Measurements from ENCODE around the gene CYP2W1.
"Not testable (repeated sequence)": the region's sequence is repeated elsewhere in the genome, so short reads cannot be mapped to it uniquely, and the experiment has no call there.

Gene CYP2W1

DNA sequence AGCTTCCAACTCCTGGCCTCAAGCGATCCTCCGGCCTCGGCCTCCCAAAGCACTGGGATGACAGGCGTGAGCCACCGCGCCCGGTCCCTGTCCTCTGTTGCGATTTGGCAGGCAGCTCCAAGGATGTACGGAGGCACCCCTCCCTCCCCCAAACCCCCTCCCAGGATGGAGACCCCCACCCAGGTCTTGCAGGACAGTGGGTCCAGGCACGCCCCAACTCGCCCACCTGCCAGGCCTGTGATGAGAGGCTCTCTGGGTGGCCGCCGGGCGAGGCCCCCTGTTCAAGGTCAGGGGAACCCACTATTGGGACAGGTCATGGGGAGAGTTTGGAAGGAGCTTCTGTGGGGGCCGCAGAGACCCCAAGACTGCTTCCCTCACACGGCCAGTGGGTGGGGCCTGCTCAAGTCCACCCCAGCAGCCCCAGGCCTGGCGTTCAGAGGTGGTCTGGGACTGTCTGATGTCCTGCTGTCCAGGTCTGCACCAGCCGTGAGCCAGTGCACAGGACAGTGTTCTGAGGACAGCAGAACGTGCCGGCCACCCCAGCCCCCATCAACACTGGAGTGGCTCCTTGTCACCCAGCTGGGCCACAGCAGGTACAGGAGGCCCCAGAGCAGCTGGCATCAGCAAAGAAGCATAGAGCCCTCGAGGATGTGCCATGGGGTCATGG lies 31.0 kb upstream of the CYP2W1 start:
- no peak for DNase-seq (ENCODE audit: low read depth)

DNA sequence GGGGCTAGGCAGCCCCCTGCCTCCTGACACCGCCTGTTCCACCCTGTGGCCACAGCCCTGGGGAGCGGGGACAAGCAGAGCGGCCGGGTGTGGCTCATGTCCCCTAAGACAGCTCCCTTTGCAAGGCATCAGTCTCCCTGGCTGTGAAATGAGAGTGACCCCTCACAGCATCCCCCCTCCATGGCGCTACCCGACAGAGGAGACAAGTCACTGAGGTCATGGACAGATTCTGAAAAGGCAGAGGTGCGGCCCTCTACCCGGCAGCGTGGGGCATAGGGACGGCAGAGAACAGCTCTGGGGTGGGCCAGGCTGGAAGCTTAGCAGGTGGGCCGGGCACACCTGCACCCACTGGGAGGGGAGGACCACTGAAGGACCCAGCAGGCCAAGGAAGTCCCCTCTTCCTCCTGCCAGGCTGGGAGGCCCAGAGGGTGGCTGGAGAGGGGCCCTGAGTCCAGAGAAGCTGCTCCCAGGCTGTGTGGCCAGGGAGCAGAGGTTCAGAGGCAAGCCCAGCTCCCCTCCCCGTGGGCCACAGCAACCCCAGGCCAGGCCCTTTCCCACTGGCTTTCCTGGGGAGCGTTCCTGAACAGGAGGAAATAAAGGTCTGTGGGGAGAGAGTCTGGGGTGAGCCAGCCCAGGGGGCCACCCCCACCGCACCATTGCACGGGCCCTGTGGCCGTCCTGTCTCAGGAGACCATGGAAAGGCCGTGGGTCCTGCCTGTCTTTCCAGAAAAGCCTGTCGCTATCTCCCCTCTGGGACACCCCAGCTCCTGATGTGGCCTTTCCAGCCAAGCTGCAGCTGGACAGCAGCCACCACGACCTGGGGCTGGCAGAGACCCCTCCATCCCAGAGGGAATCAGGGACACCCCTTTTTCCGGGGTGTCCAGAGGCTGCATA lies 30.2 kb upstream of the CYP2W1 start:
- DNase-seq (ENCODE audit: low read depth) = no peak

DNA sequence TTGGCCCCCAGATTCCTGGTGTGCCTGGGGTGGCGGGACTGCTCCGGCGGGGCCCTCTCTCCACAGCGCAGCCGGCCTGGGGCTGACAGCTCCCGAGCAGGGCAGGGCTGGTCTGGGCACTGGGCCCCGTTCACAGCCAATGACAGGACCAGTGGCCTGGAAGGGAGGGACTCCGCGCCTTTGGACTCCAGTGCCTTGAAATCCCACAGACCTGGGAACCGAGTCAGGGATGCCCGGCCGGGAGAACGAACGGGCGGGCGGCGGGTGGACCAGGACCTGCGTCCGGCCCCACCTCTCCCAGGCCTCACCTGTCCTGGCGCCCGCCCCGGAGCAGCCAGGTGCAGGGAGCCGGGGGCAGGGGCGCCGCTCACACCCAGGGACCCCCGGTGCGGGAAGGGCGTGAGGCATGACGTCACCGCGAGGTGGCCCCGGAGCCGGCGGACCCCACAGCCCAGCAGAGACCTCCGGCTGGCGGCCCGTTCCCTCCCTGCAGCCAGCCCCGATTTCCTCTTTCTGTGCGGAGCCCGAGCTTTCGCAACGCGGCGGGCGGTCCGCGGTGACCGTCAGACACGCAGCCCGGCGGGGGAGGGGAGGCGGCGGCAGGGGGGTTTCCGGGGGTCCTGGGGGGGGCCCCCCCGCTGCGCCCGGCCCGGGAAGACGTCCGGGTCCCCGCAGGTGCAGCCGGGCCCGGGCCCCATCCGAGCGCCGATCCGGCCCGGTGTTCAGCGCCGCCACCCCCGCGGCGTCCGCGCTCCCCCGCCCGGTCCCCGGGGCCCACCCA lies 29.2 kb upstream of the CYP2W1 start:
- no peak for DNase-seq (ENCODE audit: low read depth)

DNA sequence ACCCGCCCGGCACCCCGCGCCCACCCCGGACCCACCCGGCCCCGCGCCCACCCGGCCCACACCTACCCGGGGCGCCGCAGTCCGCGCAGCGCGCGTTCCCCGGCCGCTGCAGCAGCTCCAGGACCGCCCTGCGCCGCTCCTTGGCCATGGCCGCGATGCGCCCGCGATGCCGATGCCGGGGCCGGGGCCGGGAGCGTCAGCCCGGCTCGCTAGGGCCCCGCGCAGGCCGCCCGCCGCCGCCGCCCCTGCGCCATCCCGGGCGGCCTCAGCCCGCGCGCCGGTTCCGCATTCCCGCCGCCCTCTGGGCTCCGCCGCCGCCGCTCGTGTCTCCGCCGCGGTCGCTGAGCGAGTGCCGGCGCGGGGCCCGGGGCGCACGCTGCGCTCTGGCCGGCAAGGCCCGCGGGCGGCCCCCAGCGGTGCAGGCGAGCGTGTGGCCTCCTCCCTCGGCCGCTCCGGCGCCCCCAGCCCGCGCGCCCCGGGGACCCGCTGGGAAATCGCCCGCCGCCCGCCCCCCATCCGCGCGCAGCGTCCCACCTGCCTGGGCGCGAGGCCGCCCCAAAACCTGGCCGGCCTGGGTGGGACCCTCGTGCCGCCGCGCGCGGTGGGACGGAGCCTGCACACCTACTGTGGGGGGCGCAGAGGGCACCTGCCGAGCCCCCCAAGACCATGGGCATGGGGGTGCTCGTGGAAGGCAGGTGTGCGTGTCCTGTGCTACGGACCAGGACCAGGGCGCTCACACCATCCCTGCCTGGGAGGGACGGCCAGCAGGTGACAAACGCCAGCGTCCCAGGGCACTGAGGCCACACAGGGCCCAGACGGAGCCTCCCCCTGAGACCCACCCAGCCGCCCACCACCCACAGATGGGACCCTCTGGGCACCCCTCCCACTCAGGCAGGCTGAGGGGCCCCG lies 28.4 kb upstream of the CYP2W1 start, which contains the start of gene ADAP1:
ADAP1 (minus strand) TSS at position 351 of the 909 bp plus-strand sequence; CDS start at position 148, 203 bp downstream.
- DNase-seq (ENCODE audit: low read depth) = peak; percentile 22

DNA sequence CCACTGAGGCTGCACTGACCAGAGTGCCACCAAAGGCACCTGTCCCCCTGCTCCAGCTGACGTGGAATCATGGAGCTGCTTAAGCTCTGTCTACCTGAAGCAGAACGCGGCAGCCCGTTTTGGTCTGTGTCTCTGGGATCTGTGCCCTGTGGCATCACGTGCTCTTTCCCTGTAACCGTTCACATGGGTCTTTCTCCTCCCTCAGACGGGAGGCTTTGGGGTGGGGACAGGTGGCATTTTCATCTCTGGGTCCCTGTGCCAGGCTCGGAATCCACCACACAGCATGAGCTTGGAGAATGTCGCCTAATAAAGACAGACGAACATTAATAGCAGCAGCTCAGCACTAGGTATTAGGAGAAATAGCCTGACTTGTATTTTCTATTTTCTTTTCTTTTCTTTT lies 26.9 kb upstream of the CYP2W1 start:
- DNase-seq (ENCODE audit: low read depth) = no peak

DNA sequence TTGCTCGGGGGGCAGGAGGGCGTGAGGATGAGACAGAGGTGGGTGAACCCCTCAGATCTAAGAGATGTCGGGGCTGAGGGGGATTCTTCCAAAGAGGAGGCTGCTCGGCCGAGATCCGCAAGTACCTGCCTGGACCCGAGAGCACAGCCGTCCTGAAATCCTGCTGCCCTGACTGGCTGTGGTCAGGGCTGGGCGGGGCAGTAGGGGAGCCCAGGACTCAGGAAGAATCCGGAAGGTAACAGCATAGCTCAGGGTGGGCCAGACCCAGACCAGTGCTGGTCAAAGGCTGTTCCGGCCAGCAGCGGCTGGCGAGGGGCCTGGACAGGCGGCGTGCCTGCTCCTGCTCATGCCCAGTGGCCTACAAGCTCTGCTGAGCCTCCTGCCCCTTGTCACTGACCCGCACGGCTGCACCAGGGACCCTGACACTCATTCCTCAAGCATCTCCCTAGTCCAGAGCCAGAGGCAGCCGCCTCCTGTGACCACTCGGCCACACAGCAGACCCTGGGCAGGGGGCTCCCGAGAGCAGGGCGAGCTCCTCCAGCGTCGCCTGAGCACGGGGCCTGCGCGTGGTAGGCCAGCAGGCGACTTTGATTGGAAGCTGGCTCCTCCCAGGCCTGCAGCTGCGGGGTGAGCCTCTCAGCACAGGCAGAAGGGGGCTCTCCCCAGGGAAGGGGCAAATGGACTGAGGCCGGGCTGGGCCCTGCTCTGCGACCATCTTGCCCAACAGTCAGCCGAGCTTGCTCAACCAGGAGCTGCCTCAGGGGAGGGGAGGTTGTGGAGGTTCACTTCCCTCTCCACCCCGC lies 25.4 kb upstream of the CYP2W1 start:
- DNase-seq (ENCODE audit: low read depth) = no peak

DNA sequence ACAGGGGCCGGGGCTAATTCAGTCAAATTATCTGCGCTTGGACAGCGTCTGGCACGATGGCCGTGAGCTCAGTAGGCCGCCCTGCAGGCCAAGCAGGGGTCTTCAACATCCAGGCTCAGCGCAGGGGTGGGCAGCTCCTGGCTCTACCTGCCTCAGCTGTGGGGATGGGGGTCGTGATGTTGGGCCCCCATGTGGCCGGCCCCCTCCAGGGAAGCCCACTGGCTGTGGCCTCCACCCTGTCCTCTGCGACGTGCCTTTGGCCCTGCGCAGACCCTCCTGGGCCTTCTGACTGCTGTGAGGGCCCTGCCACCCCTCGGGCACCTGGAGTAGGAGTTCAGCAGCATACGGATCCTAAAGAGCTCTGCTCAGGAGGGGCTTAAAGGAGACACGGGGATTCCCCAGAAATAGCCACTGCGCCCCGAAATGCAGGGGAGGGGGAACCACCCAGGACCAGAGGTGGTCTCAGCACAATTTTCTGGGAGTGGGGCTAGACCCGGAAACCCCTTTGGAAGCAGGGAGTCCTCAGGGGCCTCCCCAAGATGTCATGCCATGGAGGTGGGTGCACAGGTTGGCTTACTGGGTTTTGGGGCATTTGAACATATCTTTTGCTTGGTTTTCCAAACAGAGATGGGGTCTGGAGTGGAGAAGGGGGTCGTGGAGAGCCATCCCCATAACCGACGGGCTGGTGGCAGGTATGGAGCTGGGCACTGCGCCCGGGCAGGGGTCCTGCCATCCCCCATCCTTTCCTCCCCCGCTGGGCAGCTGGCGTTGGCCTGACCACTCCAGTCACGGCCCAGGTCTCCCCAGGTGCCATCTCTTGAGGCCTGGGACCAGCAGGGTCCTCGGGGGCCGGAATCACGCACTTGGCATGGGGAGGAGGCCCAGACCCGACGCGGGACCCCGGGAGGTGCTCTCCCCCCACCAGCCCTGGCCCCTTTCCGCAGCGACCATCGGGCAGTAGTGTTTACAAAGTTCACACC lies 24.5 kb upstream of the CYP2W1 start:
- DNase-seq (ENCODE audit: low read depth) = no peak

DNA sequence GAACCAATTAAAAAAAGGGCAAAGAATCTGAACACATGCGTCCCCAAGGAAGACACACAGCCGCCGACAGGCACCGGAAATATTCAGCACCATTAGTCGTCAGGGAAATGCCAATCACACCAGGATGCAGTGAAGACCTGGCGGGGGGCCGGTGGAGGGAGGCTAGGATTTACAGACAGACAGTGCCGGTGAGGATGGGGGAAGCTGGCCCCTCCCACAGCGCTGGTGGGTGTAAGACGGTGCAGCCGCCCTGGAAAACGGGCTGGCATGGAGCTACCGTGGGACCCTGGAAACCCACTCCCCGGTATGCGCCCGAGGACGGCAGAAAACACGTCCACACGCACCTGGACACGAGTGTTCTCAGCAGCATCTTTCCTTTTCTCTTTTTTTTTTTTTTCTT lies 23.7 kb upstream of the CYP2W1 start:
- no peak for DNase-seq (ENCODE audit: low read depth)

DNA sequence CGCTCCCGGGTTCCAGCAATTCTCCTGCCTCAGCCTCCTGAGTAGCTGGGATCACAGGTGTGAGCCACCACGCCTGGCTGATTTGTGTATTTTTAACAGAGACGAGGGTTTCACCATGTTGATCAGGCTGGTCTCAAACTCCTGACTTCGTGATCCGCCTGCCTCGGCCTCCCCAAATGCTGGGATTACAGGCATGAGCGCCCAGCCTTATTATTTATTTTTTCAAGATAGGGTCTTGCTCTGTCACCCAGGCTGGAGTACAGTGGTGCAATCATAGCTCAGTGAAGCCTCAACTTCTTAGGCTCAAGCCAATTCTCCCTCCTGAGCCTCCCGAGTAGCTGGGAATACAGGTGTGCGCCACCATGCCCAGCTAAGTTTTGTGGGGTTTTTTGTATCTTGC lies 23.2 kb upstream of the CYP2W1 start:
- not testable (repeated sequence) for DNase-seq (ENCODE audit: low read depth)

DNA sequence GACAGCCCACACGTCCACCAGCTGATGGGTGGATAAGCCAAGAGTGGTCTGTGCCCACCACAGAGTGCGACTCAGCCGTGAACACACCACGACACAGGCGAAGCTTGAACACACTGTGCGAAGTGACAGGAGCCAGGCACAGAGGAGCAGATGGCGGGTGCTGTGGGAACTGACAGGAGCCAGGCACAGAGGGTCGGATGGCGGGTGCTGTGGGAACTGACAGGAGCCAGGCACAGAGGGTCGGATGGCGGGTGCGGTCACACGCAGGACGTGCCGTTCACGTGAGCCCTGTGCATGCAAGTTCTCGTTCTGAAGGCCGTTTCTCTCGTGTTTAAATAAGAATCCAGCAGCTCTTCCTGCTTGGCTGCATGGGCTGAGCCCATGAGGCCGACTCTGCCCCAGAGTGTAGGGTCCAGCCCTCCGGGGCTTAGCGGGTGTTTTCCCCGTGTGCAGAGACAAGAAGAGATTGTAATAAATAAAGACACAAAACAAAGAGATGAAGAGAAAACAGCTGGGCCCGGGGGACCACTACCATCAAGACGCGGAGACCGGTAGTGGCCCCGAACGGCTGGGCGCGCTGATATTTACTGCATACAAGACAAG lies 22.6 kb upstream of the CYP2W1 start:
- no peak for DNase-seq (ENCODE audit: low read depth)

DNA sequence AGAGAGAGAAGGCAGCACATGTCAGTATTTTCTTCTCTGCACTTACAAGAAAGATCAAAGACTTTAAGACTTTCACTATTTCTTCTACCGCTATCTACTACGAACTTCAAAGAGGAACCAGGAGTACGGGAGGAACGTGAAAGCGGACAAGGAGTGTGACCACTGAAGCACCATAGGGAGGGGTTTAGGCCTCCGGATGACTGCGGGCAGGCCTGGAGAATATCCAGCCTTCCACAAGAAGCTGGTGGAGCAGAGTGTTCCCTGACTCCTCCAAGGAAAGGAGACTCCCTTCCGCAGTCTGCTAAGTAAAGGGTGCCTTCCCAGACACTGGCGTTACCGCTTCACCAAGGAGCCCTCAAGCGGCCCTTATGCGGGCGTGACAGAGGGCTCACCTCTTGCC lies 22.0 kb upstream of the CYP2W1 start:
- DNase-seq (ENCODE audit: low read depth) = not testable (repeated sequence)

DNA sequence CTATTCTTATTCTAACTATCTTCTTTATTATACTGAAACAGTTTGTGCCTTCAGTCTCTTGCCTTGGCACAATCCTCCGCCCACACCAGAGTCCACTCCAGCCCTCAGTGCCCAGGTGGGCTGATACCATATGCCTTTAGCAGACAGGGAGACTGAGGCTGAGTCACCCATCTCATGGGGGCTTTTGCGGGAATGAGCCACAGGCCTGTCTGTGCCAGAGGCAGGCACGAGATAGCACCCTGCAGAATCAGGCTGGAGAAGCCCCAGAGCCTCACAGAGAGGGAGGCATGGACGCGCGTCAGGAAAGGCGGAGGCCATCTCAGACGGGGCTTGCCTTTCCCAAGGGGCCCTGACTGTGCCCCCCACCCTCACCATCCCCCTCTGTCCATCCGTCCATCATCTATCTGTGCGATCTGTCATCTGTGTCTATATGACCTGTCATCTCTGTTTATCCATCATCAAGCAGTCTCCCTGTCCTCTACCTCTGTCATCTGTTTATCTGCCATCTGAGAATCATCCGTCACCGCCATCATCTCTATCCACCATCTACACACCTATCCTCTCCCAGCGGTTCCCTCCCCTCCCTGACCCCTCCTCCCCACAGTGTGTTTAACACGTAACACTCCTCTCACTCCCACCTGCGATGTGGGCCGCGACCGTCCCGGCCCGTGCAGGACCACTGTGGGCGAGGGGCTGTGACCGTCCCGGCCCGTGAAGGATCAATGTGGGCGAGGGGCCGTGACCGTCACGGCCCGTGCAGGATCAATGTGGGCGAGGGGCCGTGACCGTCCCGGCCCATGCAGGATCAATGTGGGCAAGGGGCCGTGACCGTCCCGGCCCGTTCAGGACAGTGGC lies 21.2 kb upstream of the CYP2W1 start:
- DNase-seq (ENCODE audit: low read depth) = no peak

DNA sequence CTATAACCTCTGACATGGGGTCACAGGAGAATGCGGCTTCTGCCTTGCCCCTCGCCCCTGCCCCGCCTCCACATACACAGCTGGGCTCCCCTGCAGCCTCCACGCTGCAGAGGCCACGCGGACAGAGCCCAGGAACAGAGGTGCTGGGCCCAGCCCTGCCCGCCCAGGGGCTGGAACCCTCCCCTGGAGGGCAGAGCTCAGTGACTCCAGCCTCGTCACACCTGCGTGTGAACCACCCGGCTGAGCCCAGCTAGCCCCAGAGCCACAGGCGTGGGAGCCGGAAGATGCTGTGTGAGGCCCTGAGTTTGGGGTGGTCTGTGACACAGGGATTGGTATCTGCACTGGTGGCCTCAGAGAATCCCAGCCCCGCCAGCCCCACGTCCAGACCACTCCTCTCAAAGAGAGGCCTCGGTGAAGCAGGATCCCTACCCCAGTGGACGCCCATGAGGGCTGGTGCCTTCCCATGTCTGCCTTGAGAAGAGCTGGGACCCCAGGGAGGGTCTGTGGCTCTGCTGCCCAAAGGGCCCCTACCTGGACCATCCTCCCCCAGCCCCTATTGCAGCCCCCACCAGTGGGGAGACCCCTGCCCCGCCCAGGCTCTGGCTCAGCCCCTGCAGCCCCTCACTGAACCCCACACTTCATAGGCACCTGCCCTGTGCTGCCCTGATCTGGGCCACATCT lies 20.4 kb upstream of the CYP2W1 start:
- DNase-seq (ENCODE audit: low read depth) = no peak

DNA sequence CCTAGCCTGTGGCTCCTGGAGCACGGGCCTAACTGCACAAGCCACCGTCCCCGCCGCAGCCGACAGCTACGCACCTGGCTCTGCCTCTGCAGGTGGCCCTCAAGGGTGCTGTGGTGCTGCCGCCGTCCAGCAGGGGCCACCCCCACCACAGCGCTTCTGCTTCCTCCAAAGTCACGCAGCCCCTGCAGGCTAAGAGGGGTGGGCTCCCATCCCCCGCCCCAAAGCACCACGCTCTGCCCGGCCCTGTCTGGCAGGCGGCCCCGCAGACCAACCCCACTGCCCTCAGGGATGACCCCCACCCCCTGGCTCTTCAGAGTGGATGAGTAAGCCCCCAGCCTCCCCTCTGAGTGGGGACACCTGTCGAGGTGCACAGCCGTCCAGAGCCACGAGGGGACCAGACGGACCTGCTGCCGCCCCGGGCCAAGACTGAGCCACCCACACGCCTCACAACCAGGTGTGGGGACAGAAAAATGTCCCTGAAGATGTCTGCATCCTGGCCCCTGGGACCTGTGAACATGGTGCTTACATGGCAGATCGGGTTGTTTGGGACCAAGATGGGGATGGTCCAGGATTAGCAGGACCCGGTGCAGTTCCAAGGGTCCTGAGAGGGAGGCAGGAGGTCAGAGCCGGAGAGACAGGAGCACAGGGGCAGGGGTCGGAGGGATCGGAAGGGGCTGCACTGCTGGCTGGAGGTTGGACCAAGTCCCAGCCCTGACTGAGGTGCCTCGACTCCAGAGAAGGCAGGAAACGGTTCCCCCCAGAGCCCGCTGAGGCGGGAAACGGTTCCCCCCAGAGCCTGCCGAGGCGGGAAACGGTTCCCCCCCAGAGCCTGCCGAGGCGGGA lies 19.5 kb upstream of the CYP2W1 start:
- no peak for DNase-seq (ENCODE audit: low read depth)

DNA sequence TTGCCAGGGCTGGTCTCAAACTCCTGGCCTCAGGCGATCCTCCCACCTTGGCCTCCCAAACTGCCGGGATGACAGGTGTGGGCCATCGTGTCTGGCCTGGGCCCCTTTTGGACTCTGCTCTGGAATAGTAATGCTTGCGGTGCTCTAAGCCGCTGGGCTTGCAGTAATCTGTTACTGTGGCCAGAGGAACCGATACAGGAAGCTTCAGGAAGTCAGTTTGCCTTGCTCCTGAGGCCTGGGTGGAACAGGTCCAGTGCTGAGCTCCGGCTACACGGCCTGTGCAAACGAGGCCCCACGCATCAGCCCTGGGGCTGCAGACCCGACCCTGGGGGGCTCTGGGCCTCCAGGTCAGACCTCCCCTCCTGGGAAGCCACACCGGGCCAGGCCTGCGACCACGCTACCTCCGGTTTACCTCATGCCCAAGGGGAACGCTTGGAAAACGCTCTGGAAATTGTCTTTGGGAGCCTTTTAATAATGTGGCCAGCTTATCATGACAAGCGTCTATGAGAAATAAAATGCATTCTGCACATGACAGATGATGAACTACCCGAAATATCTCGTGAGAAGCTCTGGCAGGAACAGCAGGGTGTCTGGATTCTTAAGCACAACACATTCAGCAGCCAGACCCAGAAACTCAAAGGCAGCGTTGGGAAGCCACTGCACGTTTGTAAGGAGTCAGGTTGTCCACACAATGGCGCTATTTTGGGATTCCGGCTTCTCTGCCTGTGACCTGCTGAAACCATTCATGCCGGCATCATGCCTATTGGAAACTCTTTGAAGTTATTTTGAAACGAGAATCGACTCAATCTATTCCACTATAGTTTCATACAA lies 18.4 kb upstream of the CYP2W1 start:
- no peak for DNase-seq (ENCODE audit: low read depth)
